ENCODE results near the gene ACOT11.

GRCh38 chr1:54542120-54542961 is 5.7 kb upstream of the ACOT11 start:
- TF ChIP-seq ZNF70 (CRISPR knock-in tag; IDR thresholded peaks at IDR 0.05): no peak
- TF ChIP-seq BACH2 (CRISPR knock-in tag; IDR thresholded peaks at IDR 0.05; ENCODE audit: borderline replicate concordance): no peak
- TF ChIP-seq, protein P1, sequence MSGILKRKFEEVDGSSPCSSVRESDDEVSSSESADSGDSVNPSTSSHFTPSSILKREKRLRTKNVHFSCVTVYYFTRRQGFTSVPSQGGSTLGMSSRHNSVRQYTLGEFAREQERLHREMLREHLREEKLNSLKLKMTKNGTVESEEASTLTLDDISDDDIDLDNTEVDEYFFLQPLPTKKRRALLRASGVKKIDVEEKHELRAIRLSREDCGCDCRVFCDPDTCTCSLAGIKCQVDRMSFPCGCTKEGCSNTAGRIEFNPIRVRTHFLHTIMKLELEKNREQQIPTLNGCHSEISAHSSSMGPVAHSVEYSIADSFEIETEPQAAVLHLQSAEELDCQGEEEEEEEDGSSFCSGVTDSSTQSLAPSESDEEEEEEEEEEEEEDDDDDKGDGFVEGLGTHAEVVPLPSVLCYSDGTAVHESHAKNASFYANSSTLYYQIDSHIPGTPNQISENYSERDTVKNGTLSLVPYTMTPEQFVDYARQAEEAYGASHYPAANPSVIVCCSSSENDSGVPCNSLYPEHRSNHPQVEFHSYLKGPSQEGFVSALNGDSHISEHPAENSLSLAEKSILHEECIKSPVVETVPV (CRISPR knock-in tag; IDR thresholded peaks at IDR 0.05): no peak
- TF ChIP-seq RARB (CRISPR knock-in tag; IDR thresholded peaks at IDR 0.05): no peak
- no peak for TF ChIP-seq PPARA (CRISPR knock-in tag; IDR thresholded peaks at IDR 0.05; ENCODE audit: borderline replicate concordance)
- no peak for TF ChIP-seq ARNTL (CRISPR knock-in tag; IDR thresholded peaks at IDR 0.05; ENCODE audit: borderline replicate concordance, low read depth)
- TF ChIP-seq SNAI2 (CRISPR knock-in tag; IDR thresholded peaks at IDR 0.05): no peak
- no peak for TF ChIP-seq ZFP30 (CRISPR knock-in tag; IDR thresholded peaks at IDR 0.05)
- TF ChIP-seq ZC3H10 (CRISPR knock-in tag; IDR thresholded peaks at IDR 0.05): no peak
- TF ChIP-seq PATZ1 (CRISPR knock-in tag; IDR thresholded peaks at IDR 0.05; ENCODE audit: borderline replicate concordance): peak; percentile 30; the same call in 1 of the 2 replicates
- TF ChIP-seq, protein P2, sequence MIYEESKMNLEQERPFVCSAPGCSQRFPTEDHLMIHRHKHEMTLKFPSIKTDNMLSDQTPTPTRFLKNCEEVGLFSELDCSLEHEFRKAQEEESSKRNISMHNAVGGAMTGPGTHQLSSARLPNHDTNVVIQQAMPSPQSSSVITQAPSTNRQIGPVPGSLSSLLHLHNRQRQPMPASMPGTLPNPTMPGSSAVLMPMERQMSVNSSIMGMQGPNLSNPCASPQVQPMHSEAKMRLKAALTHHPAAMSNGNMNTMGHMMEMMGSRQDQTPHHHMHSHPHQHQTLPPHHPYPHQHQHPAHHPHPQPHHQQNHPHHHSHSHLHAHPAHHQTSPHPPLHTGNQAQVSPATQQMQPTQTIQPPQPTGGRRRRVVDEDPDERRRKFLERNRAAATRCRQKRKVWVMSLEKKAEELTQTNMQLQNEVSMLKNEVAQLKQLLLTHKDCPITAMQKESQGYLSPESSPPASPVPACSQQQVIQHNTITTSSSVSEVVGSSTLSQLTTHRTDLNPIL (CRISPR knock-in tag; IDR thresholded peaks at IDR 0.05; ENCODE audit: low read depth): no peak
